IMR-90 (cell line): Measurements from ENCODE around the gene MYCBPAP. TPM values are rescaled to one million over a fixed set of nuclear protein-coding genes. Genes with fewer than 3 reads are reported as not detected.

Experiments used
- ATAC-seq: fragments of 200-7000 bp; cut with Tn5 transposase; 2 replicates; pipeline ENCODE4 v1.9.1; 2020; ENCODE audit warnings: low read depth, mild to moderate bottlenecking, moderate library complexity
- BruUV-seq: library from RNA; stranded (reverse); fragments of 400-500 nt; replicated peaks from 2 replicates; lab custom pipeline; 2021; lab: Mats Ljungman, UMichigan
- CTCF ChIA-PET: fragments of 300-600 bp; formaldehyde crosslinking; extraction: SDS; loops from one replicate; lab custom pipeline; 2021; ENCODE audit warnings: antibody characterized with exemption; lab: Yijun Ruan, JAX
- POLR2A ChIA-PET: fragments of 300-600 bp; sonication (Branson Sonifier 250); formaldehyde crosslinking; loops from one replicate; lab custom pipeline; 2022; ENCODE audit warnings: antibody characterized with exemption; ENCODE audit not compliant: unreplicated experiment; lab: Charles Lee
- DNase-seq: peaks from one replicate; pipeline ENCODE4 v3.0.0; 2013
- H2AFZ ChIP-seq: replicated peaks from 2 replicates; pipeline ENCODE3; 2013; ENCODE audit warnings: low read length, mild to moderate bottlenecking; ENCODE audit not compliant: poor library complexity
- H2AK5ac ChIP-seq: 2 replicates; pipeline ENCODE4 v1.6.1; 2013; ENCODE audit warnings: low read depth, low read length, inconsistent platforms
- H2AK9ac ChIP-seq: replicated peaks from 2 replicates; pipeline ENCODE3; 2013; ENCODE audit warnings: mild to moderate bottlenecking, low read depth, low read length, moderate library complexity; ENCODE audit not compliant: poor library complexity
- H2BK120ac ChIP-seq: 2 replicates; pipeline ENCODE4 v1.6.1; 2013; ENCODE audit warnings: low read depth, low read length, inconsistent platforms
- H2BK15ac ChIP-seq: 3 replicates; pipeline ENCODE4 v1.6.1; 2013; ENCODE audit warnings: low read depth, low read length, inconsistent platforms
- H2BK20ac ChIP-seq: 2 replicates; pipeline ENCODE4 v1.6.1; 2013; ENCODE audit warnings: low read depth, mild to moderate bottlenecking, inconsistent platforms, low read length, moderate library complexity
- H2BK5ac ChIP-seq: 2 replicates; pipeline ENCODE4 v1.6.1; 2013; ENCODE audit warnings: mild to moderate bottlenecking, low read depth, low read length, inconsistent platforms; ENCODE audit not compliant: poor library complexity, severe bottlenecking
- H3K14ac ChIP-seq: replicated peaks from 2 replicates; pipeline ENCODE4 v1.6.1; 2013; ENCODE audit warnings: low read depth, low read length, inconsistent platforms
- H3K18ac ChIP-seq: 2 replicates; pipeline ENCODE4 v1.6.1; 2013; ENCODE audit warnings: low read depth, low read length, control low read depth
- H3K23ac ChIP-seq: 2 replicates; pipeline ENCODE4 v1.6.1; 2013; ENCODE audit warnings: low read depth, low read length, inconsistent platforms
- H3K27ac ChIP-seq: 2 replicates; pipeline ENCODE4 v1.5.1; 2013; ENCODE audit warnings: mild to moderate bottlenecking, control low read depth, low read length; ENCODE audit not compliant: insufficient read depth
- H3K27me3 ChIP-seq: 2 replicates; pipeline ENCODE4 v1.6.1; 2013; ENCODE audit warnings: low read length; ENCODE audit not compliant: control insufficient read depth, insufficient read depth
- H3K36me3 ChIP-seq: 2 replicates; pipeline ENCODE4 v1.6.1; 2013; ENCODE audit warnings: low read length, mixed read lengths; ENCODE audit not compliant: control insufficient read depth, insufficient read depth
- H3K4ac ChIP-seq: 2 replicates; pipeline ENCODE4 v1.6.1; 2013; ENCODE audit warnings: low read depth, low read length, inconsistent platforms
- H3K4me1 ChIP-seq: 2 replicates; pipeline ENCODE4 v1.6.1; 2013; ENCODE audit warnings: low read length, mixed read lengths; ENCODE audit not compliant: control insufficient read depth, insufficient read depth
- H3K4me2 ChIP-seq: 2 replicates; pipeline ENCODE4 v1.6.1; 2013; ENCODE audit warnings: low read depth, mild to moderate bottlenecking, control low read depth, low read length, moderate library complexity
- H3K4me3 ChIP-seq: 2 replicates; pipeline ENCODE4 v1.5.1; 2013; ENCODE audit warnings: low read depth, mild to moderate bottlenecking, control low read depth, low read length, moderate library complexity; ENCODE audit not compliant: insufficient read depth
- H3K56ac ChIP-seq: 2 replicates; pipeline ENCODE4 v1.6.1; 2013; ENCODE audit warnings: low read length, inconsistent platforms; ENCODE audit not compliant: insufficient read depth; ENCODE audit errors: extremely low read depth
- H3K79me1 ChIP-seq, 2 experiments: 2 replicates each; pipeline ENCODE4 v1.6.1; 2013; ENCODE audit warnings: low read length in 2 of 2, inconsistent platforms in 1 of 2, low read depth in 1 of 2
- H3K9ac ChIP-seq: 2 replicates; pipeline ENCODE4 v1.6.1; 2013; ENCODE audit warnings: low read depth, low read length, control low read depth
- H3K9me1 ChIP-seq: 2 replicates; pipeline ENCODE4 v1.6.1; 2013; ENCODE audit warnings: low read length, inconsistent platforms; ENCODE audit not compliant: insufficient read depth
- H3K9me3 ChIP-seq: 2 replicates; pipeline ENCODE4 v1.6.1; 2013; ENCODE audit warnings: low read length; ENCODE audit not compliant: control insufficient read depth, insufficient read depth
- H4K20me1 ChIP-seq: 2 replicates; pipeline ENCODE4 v1.6.1; 2013; ENCODE audit warnings: low read length, inconsistent platforms; ENCODE audit not compliant: insufficient read depth
- H4K5ac ChIP-seq: 2 replicates; pipeline ENCODE4 v1.6.1; 2013; ENCODE audit warnings: mild to moderate bottlenecking, low read depth, low read length, control low read depth
- H4K8ac ChIP-seq, 2 experiments: 2 replicates each; pipeline ENCODE4 v1.6.1; 2013; ENCODE audit warnings: low read depth in 2 of 2, low read length in 2 of 2, control low read depth in 1 of 2, inconsistent platforms in 1 of 2
- H4K91ac ChIP-seq: 2 replicates; pipeline ENCODE4 v1.6.1; 2013; ENCODE audit warnings: low read depth, low read length, inconsistent platforms; ENCODE audit not compliant: insufficient read depth
- BHLHE40 ChIP-seq: fragments of 150-350 bp; IDR thresholded peaks from 2 replicates; pipeline ENCODE4 v1.6.1; 2016; ENCODE audit warnings: mild to moderate bottlenecking, low read depth, low read length
- CEBPB ChIP-seq: IDR thresholded peaks from 2 replicates; pipeline ENCODE4 v1.6.1; 2012; ENCODE audit warnings: low read depth, low read length, improper control_type of control experiment
- CHD1 ChIP-seq: IDR thresholded peaks from 2 replicates; pipeline ENCODE4 v1.6.1; 2012; ENCODE audit warnings: low read depth, low read length, improper control_type of control experiment
- ELK1 ChIP-seq: fragments of 150-350 bp; IDR thresholded peaks from 2 replicates; pipeline ENCODE4 v1.6.1; 2016; ENCODE audit warnings: low read depth, mild to moderate bottlenecking, low read length, moderate library complexity, borderline replicate concordance
- FOS ChIP-seq: fragments of 150-350 bp; IDR thresholded peaks from 2 replicates; pipeline ENCODE4 v1.6.1; 2016; ENCODE audit warnings: low read depth, low read length
- MAFK ChIP-seq: IDR thresholded peaks from 2 replicates; pipeline ENCODE4 v1.6.1; 2012; ENCODE audit warnings: low read depth, low read length, improper control_type of control experiment
- MAZ ChIP-seq: IDR thresholded peaks from 2 replicates; pipeline ENCODE4 v1.6.1; 2012; ENCODE audit warnings: low read depth, mild to moderate bottlenecking, low read length, improper control_type of control experiment, moderate library complexity, borderline replicate concordance
- MXI1 ChIP-seq: IDR thresholded peaks from 2 replicates; pipeline ENCODE4 v1.6.1; 2012; ENCODE audit warnings: low read depth, mild to moderate bottlenecking, low read length, moderate library complexity, borderline replicate concordance
- NFE2L2 ChIP-seq: fragments of 150-350 bp; IDR thresholded peaks from 2 replicates; pipeline ENCODE4 v1.6.1; 2016; ENCODE audit warnings: low read depth, mild to moderate bottlenecking, low read length
- POLR2A ChIP-seq: IDR thresholded peaks from 2 replicates; pipeline ENCODE4 v1.6.1; 2012; ENCODE audit warnings: mild to moderate bottlenecking, low read depth, low read length
- RAD21 ChIP-seq: IDR thresholded peaks from 2 replicates; pipeline ENCODE4 v1.6.1; 2012; ENCODE audit warnings: low read length, improper control_type of control experiment
- RCOR1 ChIP-seq: IDR thresholded peaks from 2 replicates; pipeline ENCODE4 v1.6.1; 2012; ENCODE audit warnings: mild to moderate bottlenecking, low read length, improper control_type of control experiment; ENCODE audit not compliant: insufficient replicate concordance
- RFX5 ChIP-seq: IDR thresholded peaks from 2 replicates; pipeline ENCODE4 v1.8.0; 2012; ENCODE audit warnings: low read depth, mild to moderate bottlenecking, low read length, moderate library complexity
- SMC3 ChIP-seq: fragments of 150-350 bp; IDR thresholded peaks from 2 replicates; pipeline ENCODE4 v1.6.1; 2016; ENCODE audit warnings: low read depth, mild to moderate bottlenecking, antibody characterized with exemption, low read length, moderate library complexity
- WGBS, 2 experiments: methylation state at CpG; one replicate each; pipeline versions ENCODE4 v1.1.5 to v1.1.7; 2013; ENCODE audit warnings: missing lambda C conversion rate in 2 of 2; ENCODE audit not compliant: insufficient read length in 1 of 2; ENCODE audit errors: extremely low coverage in 2 of 2; 5-methylcytosine and 5-hydroxymethylcytosine counted together
- dilution Hi-C: fragments of 300-500 bp; cut with HindIII; formaldehyde crosslinking; loops from one replicate; pipeline ENCODE4 v1.14.3; 2018; ENCODE audit warnings: low sequenced_read_pairs; ENCODE audit not compliant: unreplicated experiment
- in situ Hi-C: fragments of 300-500 bp; cut with MboI; formaldehyde crosslinking; loops from 3 replicates; pipeline ENCODE4 v1.14.3; 2019; ENCODE audit warnings: low sequenced_read_pairs, inconsistent platforms, mixed read lengths
- intact Hi-C: fragments of 100-400 bp; cut with micrococcal nuclease; formaldehyde crosslinking; loops from 2 replicates; pipeline ENCODE4 v1.10.0; 2022
- polyA plus RNA-seq, 3 experiments: library from polyadenylated mRNA; depleted of rRNA; stranded (reverse); fragments of >200 nt; gene quantifications; 2 replicates each; pipeline ENCODE4 v1.2.3, GENCODE V29; 2012; ENCODE audit warnings: low replicate concordance in 1 of 3
- total RNA-seq: library from RNA; depleted of rRNA; stranded (reverse); fragments of >200 nt; gene quantifications from 2 replicates; pipeline ENCODE4 v1.2.3, GENCODE V29; 2012
- TF ChIP-seq, protein P1 (sequence below): fragments of 150-350 bp; IDR thresholded peaks from 2 replicates; pipeline ENCODE4 v1.6.1; 2017; ENCODE audit warnings: mild to moderate bottlenecking, antibody characterized with exemption, low read length, low read depth
- TF ChIP-seq, protein P2 (sequence below): conservative IDR thresholded peaks from 2 replicates; pipeline ENCODE4 v1.5.1; 2012; ENCODE audit warnings: mild to moderate bottlenecking, low read depth, low read length, improper control_type of control experiment

Gene MYCBPAP
- total and polyA plus RNA-seq, 2 of the 4 experiments (the other 2 are of a cell fraction): 0.17 to 0.18 TPM

GRCh38 chr17:50563092-50563511 is 54.9 kb downstream of the MYCBPAP start:
- intact Hi-C loops: no loop called here
- no peak for TF ChIP-seq ELK1
- TF ChIP-seq CHD1: no peak
- TF ChIP-seq NFE2L2: no peak
- no peak for TF ChIP-seq RCOR1
- TF ChIP-seq POLR2A: no peak
- no peak for TF ChIP-seq MXI1
- no peak for TF ChIP-seq MAFK
- no peak for TF ChIP-seq SMC3
- TF ChIP-seq BHLHE40: no peak
- no peak for TF ChIP-seq RFX5
- TF ChIP-seq, protein P1, sequence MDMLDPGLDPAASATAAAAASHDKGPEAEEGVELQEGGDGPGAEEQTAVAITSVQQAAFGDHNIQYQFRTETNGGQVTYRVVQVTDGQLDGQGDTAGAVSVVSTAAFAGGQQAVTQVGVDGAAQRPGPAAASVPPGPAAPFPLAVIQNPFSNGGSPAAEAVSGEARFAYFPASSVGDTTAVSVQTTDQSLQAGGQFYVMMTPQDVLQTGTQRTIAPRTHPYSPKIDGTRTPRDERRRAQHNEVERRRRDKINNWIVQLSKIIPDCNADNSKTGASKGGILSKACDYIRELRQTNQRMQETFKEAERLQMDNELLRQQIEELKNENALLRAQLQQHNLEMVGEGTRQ: no peak
- TF ChIP-seq FOS: no peak
- TF ChIP-seq, protein P2, sequence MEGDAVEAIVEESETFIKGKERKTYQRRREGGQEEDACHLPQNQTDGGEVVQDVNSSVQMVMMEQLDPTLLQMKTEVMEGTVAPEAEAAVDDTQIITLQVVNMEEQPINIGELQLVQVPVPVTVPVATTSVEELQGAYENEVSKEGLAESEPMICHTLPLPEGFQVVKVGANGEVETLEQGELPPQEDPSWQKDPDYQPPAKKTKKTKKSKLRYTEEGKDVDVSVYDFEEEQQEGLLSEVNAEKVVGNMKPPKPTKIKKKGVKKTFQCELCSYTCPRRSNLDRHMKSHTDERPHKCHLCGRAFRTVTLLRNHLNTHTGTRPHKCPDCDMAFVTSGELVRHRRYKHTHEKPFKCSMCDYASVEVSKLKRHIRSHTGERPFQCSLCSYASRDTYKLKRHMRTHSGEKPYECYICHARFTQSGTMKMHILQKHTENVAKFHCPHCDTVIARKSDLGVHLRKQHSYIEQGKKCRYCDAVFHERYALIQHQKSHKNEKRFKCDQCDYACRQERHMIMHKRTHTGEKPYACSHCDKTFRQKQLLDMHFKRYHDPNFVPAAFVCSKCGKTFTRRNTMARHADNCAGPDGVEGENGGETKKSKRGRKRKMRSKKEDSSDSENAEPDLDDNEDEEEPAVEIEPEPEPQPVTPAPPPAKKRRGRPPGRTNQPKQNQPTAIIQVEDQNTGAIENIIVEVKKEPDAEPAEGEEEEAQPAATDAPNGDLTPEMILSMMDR: no peak; the same call in 1 of the 2 replicates
- no peak for TF ChIP-seq RAD21
- TF ChIP-seq CEBPB: no peak
- no peak for TF ChIP-seq MAZ
- Histone ChIP-seq H3K18ac (no peak overlapping the region), H3K27ac (no peak overlapping the region), H3K56ac (no peak overlapping the region), H3K4ac (no peak overlapping the region), H2AFZ (no peak overlapping the region), H4K91ac (no peak overlapping the region), H4K8ac (no peak overlapping the region), H2BK20ac (no peak overlapping the region), H3K9me1 (0 out of 2 replicates have a peak, but pooled peaks cover 5% of the 10 kb centered on the region), H2AK5ac (no peak overlapping the region), H3K4me2 (no peak overlapping the region), H3K36me3 (no peaks in the 10 kb centered on the region), H3K4me3 (no peak overlapping the region), H3K9me3 (no peaks in the 10 kb centered on the region), H3K14ac (no peak overlapping the region), H4K20me1 (peaks cover 3% of the 10 kb centered on the region; the same call in 1 of the 2 replicates), H3K27me3 (peaks cover 83% of the 10 kb centered on the region), H2BK5ac (no peak overlapping the region), H3K4me1 (peaks cover 9% of the 10 kb centered on the region; the same call in 1 of the 2 replicates), H3K9ac (no peak overlapping the region), H2AK9ac (no peak overlapping the region), H2BK120ac (no peak overlapping the region), H4K5ac (no peak overlapping the region), H3K79me1 (no peaks in the 10 kb centered on the region), H2BK15ac (no peak overlapping the region), H3K23ac (no peak overlapping the region)
- no TSS peak for BruUV-seq
- ATAC-seq: no peak
- no CpG with 5 or more reads among the region's 4 CpGs for WGBS, 2 experiments
- CTCF ChIA-PET: interaction anchor here (1.2 kb wide), 1 partner anchor 12 kb away, joined by 5 read pairs; no protein-coding TSS in a partner anchor
- dilution Hi-C loops: no loop called here
- POLR2A ChIA-PET: no interaction called here
- in situ Hi-C loops: no loop called here
- no peak for DNase-seq
